Fibroblast of the aortic adventitia (primary cell): ENCODE results near the gene ZNF556. TPM values are rescaled to one million over a fixed set of nuclear protein-coding genes. Genes with fewer than 3 reads are reported as not detected.

Source experiments
- DNase-seq: peaks from one replicate; pipeline ENCODE4 v3.0.0-alpha.2; 2010; ENCODE audit warnings: low read depth
- H3K4me3 ChIP-seq: 2 replicates; pipeline ENCODE4 v1.5.1; 2011; ENCODE audit warnings: low read depth, mild to moderate bottlenecking, control low read depth, low read length, moderate library complexity
- CTCF ChIP-seq: IDR thresholded peaks from 2 replicates; pipeline ENCODE4 v1.5.1; 2011; ENCODE audit warnings: mild to moderate bottlenecking, low read length, control low read depth, inconsistent platforms; ENCODE audit not compliant: insufficient read depth
- total RNA-seq: library from RNA; depleted of rRNA; stranded (reverse); fragments of >200 nt; gene quantifications from 2 replicates; pipeline ENCODE4 v1.2.3, GENCODE V29; 2012; ENCODE audit warnings: low replicate concordance

The ZNF556 gene
- total RNA-seq, 1 donor, result not detected

- no peak overlapping the region for H3K4me3 ChIP-seq
- TF ChIP-seq CTCF, result no peak
- no peak for DNase-seq
Measured at GRCh38 chr19:2845107-2845506, 22.0 kb upstream of the ZNF556 start.

- no peak for TF ChIP-seq CTCF
- DNase-seq, result no peak
- no peak overlapping the region for H3K4me3 ChIP-seq
Measured at GRCh38 chr19:2846180-2846894, 20.8 kb upstream of the ZNF556 start.

GRCh38 chr19:2847507-2847906 is 19.6 kb upstream of the ZNF556 start:
- no peak for DNase-seq
- TF ChIP-seq CTCF, result no peak
- H3K4me3 ChIP-seq, result no peak overlapping the region

GRCh38 chr19:2848616-2849015 is 18.5 kb upstream of the ZNF556 start:
- H3K4me3 ChIP-seq, result no peak overlapping the region
- no peak for DNase-seq
- TF ChIP-seq CTCF, result no peak

- no peak overlapping the region for H3K4me3 ChIP-seq
- no peak for DNase-seq
- TF ChIP-seq CTCF, result no peak
Measured at GRCh38 chr19:2850256-2850925, 16.7 kb upstream of the ZNF556 start.

GRCh38 chr19:2852598-2852997 is 14.5 kb upstream of the ZNF556 start:
- DNase-seq, result no peak
- TF ChIP-seq CTCF, result no peak
- H3K4me3 ChIP-seq, result no peak overlapping the region
